ENCODE results near the gene MR1.

DNA sequence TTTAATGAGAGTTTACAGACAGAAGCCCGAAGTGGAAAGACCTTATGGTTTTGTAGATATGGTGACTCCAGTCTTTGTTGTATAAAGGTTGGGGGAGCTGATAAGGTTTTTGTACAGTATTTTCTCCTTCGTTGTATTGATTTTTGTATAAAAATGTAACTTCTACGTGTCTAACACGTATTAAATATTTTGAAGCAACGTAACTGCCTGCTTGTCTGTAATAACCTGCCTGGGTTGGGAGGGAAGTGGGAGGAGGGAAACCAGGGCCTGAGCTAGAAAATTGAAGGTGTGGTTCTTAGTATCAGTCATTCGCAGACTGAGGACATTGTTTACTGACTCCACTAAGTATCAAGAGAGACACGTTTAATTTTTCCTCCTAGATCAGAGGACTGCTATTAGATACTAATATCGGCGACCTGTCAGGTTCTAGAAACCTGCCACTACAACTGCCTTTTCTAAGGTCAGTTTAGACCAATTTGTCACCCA is 56.9 kb downstream of the MR1 start:
- TF ChIP-seq, protein P1, sequence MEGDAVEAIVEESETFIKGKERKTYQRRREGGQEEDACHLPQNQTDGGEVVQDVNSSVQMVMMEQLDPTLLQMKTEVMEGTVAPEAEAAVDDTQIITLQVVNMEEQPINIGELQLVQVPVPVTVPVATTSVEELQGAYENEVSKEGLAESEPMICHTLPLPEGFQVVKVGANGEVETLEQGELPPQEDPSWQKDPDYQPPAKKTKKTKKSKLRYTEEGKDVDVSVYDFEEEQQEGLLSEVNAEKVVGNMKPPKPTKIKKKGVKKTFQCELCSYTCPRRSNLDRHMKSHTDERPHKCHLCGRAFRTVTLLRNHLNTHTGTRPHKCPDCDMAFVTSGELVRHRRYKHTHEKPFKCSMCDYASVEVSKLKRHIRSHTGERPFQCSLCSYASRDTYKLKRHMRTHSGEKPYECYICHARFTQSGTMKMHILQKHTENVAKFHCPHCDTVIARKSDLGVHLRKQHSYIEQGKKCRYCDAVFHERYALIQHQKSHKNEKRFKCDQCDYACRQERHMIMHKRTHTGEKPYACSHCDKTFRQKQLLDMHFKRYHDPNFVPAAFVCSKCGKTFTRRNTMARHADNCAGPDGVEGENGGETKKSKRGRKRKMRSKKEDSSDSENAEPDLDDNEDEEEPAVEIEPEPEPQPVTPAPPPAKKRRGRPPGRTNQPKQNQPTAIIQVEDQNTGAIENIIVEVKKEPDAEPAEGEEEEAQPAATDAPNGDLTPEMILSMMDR (optimal IDR thresholded peaks at IDR 0.05 in 1 of 3, IDR thresholded peaks at IDR 0.05 in 1 of 3, conservative IDR thresholded peaks at IDR 0.05 in 1 of 3; ENCODE audit: extremely low read depth in 1 of 3, insufficient read depth in 2 of 3, low read length in 3 of 3) = no peak
- no peak for TF ChIP-seq EZH2 (IDR thresholded peaks at IDR 0.05; ENCODE audit: low read length)
